Muscle of leg (tissue), 16 donors: ENCODE measurements around the gene MMRN1. TPM values are rescaled to one million over a fixed set of nuclear protein-coding genes. Genes with fewer than 3 reads are reported as not detected.

Source experiments
- DNase-seq: peaks from one replicate; pipeline ENCODE4 v3.0.0; 2013
- H3K27ac ChIP-seq: one replicate; pipeline ENCODE4 v1.5.1; 2013; ENCODE audit warnings: mild to moderate bottlenecking, low read length, control low read depth
- H3K27me3 ChIP-seq: one replicate; pipeline ENCODE4 v1.6.1; 2013; ENCODE audit warnings: low read length; ENCODE audit not compliant: control insufficient read depth, insufficient read depth
- H3K36me3 ChIP-seq: one replicate; pipeline ENCODE4 v1.6.1; 2013; ENCODE audit warnings: low read length; ENCODE audit not compliant: control insufficient read depth, insufficient read depth
- H3K4me1 ChIP-seq: one replicate; pipeline ENCODE4 v1.6.1; 2013; ENCODE audit warnings: low read length; ENCODE audit not compliant: control insufficient read depth, insufficient read depth
- H3K4me3 ChIP-seq: one replicate; pipeline ENCODE4 v1.5.1; 2013; ENCODE audit warnings: low read length, control low read depth
- H3K9me3 ChIP-seq: replicated peaks from 2 replicates; pipeline ENCODE4 v1.6.1; 2013; ENCODE audit warnings: low read depth, low read length; ENCODE audit not compliant: control insufficient read depth
- WGBS: methylation state at CpG from one replicate; pipeline ENCODE4 v1.1.5; 2013; ENCODE audit warnings: missing lambda C conversion rate; ENCODE audit not compliant: insufficient coverage; 5-methylcytosine and 5-hydroxymethylcytosine counted together
- long read RNA-seq, 11 donors: transcript quantifications; one replicate each; lab custom pipeline, GENCODE V29; 2026
- polyA plus RNA-seq, 8 donors: library from polyadenylated mRNA; unstranded; fragments of 120-200 nt; gene quantifications; one replicate each; pipeline versions ENCODE4 v1.2.1 to v1.2.3, GENCODE V29; 2013; ENCODE audit warnings: inconsistent platforms in 1 of 8, low replicate concordance in 1 of 8; ENCODE audit not compliant: insufficient read length in 8 of 8, insufficient read depth in 1 of 8
- total RNA-seq: library from RNA; stranded (reverse); fragments of 120-200 nt; gene quantifications from one replicate; pipeline ENCODE4 v1.2.4, GENCODE V29; 2013

The MMRN1 gene, protein sequence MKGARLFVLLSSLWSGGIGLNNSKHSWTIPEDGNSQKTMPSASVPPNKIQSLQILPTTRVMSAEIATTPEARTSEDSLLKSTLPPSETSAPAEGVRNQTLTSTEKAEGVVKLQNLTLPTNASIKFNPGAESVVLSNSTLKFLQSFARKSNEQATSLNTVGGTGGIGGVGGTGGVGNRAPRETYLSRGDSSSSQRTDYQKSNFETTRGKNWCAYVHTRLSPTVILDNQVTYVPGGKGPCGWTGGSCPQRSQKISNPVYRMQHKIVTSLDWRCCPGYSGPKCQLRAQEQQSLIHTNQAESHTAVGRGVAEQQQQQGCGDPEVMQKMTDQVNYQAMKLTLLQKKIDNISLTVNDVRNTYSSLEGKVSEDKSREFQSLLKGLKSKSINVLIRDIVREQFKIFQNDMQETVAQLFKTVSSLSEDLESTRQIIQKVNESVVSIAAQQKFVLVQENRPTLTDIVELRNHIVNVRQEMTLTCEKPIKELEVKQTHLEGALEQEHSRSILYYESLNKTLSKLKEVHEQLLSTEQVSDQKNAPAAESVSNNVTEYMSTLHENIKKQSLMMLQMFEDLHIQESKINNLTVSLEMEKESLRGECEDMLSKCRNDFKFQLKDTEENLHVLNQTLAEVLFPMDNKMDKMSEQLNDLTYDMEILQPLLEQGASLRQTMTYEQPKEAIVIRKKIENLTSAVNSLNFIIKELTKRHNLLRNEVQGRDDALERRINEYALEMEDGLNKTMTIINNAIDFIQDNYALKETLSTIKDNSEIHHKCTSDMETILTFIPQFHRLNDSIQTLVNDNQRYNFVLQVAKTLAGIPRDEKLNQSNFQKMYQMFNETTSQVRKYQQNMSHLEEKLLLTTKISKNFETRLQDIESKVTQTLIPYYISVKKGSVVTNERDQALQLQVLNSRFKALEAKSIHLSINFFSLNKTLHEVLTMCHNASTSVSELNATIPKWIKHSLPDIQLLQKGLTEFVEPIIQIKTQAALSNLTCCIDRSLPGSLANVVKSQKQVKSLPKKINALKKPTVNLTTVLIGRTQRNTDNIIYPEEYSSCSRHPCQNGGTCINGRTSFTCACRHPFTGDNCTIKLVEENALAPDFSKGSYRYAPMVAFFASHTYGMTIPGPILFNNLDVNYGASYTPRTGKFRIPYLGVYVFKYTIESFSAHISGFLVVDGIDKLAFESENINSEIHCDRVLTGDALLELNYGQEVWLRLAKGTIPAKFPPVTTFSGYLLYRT
- total RNA-seq (6.8 TPM), polyA plus RNA-seq (1 to 10 TPM; 1.4 to 8.8 (median 6.3) TPM)
- long read RNA-seq, donor 1 = 0 reads
- long read RNA-seq, donor 2 = 0 reads
- long read RNA-seq, donor 3, full-length matches to known transcripts = 1 of 1 reads
- long read RNA-seq, donor 3, partial matches to known transcripts = 0 of 1 reads
- long read RNA-seq, donor 3, other reads (novel, unspliced or antisense) = 0 of 1 reads
- long read RNA-seq, donor 4 = 0 reads
- long read RNA-seq, donor 5, partial matches to known transcripts = 6 of 6 reads
- long read RNA-seq, donor 5, other reads (novel, unspliced or antisense) = 0 of 6 reads
- long read RNA-seq, donor 6 = 0 reads
- long read RNA-seq, donor 7, full-length matches to known transcripts = 1 of 1 reads
- long read RNA-seq, donor 7, partial matches to known transcripts = 0 of 1 reads
- long read RNA-seq, donor 7, other reads (novel, unspliced or antisense) = 0 of 1 reads
- long read RNA-seq, donor 8 = 0 reads
- long read RNA-seq, donor 9 = 0 reads
- long read RNA-seq, donor 10 = 0 reads
- long read RNA-seq, donor 11 = 0 reads

DNA sequence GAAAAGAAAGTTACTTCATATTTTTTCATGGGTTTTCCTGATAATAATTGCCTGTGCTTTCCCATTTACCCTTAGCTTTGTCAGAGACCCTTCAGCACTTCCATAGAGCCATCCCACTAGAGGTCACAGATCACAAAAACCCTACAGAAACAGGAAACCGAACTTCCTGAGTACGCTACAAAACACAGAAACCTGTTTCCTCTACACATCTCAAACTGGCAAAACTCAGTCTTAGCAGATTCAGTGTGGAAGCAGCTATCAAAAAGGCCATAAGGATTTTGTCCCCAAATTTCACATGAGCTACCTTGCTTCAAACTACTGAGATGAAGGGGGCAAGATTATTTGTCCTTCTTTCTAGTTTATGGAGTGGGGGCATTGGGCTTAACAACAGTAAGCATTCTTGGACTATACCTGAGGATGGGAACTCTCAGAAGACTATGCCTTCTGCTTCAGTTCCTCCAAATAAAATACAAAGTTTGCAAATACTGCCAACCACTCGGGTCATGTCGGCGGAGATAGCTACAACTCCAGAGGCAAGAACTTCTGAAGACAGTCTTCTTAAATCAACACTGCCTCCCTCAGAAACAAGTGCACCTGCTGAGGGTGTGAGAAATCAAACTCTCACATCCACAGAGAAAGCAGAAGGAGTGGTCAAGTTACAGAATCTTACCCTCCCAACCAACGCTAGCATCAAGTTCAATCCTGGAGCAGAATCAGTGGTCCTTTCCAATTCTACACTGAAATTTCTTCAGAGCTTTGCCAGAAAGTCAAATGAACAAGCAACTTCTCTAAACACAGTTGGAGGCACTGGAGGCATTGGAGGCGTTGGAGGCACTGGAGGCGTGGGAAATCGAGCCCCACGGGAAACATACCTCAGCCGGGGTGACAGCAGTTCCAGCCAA is at the start of gene MMRN1:
TSS of gene MMRN1 (plus strand) at position 206 of the 902 bp plus-strand sequence. CDS start at position 324, 118 bp downstream.
- H3K36me3 ChIP-seq = no peaks in the 10 kb centered on the region
- no peak within 1 kb of the TSS for H3K27ac ChIP-seq
- H3K4me3 ChIP-seq = no peak within 1 kb of the TSS
- peak; percentile 22 for DNase-seq
- no peaks in the 10 kb centered on the region for H3K27me3 ChIP-seq
- H3K9me3 ChIP-seq = no peaks in the 10 kb centered on the region
- H3K4me1 ChIP-seq = no peaks in the 10 kb centered on the region
- 48% methylated on average over 5 of the region's 11 CpGs for WGBS

DNA sequence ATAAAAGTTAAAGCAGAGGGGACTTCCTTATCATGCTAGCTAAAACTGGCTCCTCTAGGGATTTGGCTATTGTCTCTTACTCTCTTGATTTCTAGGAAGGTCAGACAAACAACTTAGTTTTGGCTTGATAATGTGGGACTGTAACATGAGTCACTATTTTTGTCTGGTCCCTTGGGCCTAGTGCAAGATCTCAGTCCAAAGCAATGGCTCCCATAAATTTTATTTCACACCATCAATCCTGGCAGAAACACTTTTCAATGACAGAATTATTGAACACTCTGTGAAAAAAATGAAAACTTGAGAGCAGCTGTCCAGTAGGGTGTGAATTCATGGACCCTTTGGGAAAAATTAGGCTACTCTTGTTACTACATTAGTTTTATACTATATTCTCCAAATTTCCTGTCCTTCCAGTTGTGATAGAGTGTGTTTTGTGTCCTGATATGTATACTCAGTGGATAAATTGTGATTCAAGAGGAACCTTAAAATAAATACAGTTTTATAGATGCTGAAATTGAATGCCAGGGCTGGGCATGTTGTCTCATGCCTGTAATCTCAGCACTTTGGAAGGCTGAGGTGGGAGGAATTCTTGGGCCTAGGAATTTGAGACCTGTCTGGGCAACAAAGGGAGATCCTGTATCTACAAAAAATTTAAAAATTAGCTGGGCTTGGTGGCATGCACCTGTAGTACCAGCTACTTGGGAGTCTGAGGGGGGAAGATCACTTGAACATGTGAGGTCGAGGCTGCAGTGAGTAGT is 46.9 kb upstream of the MMRN1 start:
- no peaks in the 10 kb centered on the region for H3K27me3 ChIP-seq
- peaks cover 6% of the 10 kb centered on the region for H3K9me3 ChIP-seq
- no peak for DNase-seq
- H3K27ac ChIP-seq = no peak overlapping the region
- WGBS = no CpG with 5 or more reads among the region's 1 CpG
- H3K36me3 ChIP-seq = no peaks in the 10 kb centered on the region
- no peak overlapping the region for H3K4me3 ChIP-seq
- H3K4me1 ChIP-seq = no peaks in the 10 kb centered on the region

DNA sequence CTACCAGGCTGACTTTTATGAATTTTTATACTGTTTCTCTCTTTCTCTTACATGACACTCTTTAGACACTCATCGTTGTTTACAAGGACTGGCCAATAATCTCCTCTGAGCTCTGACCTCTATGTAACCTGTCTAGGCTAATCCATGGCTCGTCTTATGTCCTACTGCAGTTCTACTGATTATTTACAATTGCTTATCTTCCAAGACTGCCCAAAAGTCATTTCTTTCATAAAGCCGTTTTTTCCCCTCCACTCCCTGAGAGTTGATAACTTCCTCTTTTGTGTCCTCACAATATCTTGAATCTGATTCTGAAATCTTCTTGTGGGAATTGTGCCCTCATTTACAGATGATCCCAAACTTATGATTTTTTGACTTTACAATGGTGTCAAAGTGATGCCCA is 39.4 kb upstream of the MMRN1 start:
- no peaks in the 10 kb centered on the region for H3K4me1 ChIP-seq
- no peaks in the 10 kb centered on the region for H3K36me3 ChIP-seq
- 87% methylated on average over 2 of the region's 3 CpGs for WGBS
- no peak overlapping the region for H3K4me3 ChIP-seq
- H3K27ac ChIP-seq = no peak overlapping the region
- no peak for DNase-seq
- no peaks in the 10 kb centered on the region for H3K27me3 ChIP-seq
- H3K9me3 ChIP-seq = no peaks in the 10 kb centered on the region

DNA sequence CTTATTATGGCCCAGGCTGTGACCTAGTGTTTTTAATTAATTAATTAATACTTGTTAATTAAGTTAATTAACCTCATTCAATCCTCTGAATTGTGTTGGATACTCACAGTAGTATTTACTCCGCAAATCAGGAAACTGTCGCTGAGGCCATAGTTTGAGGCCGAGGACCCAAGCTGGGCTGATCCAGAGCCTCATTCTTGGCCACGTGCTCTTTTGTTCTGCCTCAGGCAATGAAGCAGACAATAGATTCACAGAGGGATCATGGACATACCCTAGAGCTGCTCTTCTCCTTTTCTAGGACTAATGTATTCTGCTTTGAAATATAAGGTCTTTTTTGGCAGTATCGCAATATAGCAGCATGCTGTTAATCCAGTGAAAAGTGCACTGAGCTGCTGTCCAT is 33.7 kb upstream of the MMRN1 start:
- Histone ChIP-seq H3K27ac (no peak overlapping the region), H3K9me3 (no peaks in the 10 kb centered on the region), H3K4me1 (no peaks in the 10 kb centered on the region), H3K4me3 (no peak overlapping the region), H3K36me3 (no peaks in the 10 kb centered on the region), H3K27me3 (no peaks in the 10 kb centered on the region)
- 20% methylated on average over 1 of the region's 5 CpGs for WGBS
- DNase-seq = no peak

DNA sequence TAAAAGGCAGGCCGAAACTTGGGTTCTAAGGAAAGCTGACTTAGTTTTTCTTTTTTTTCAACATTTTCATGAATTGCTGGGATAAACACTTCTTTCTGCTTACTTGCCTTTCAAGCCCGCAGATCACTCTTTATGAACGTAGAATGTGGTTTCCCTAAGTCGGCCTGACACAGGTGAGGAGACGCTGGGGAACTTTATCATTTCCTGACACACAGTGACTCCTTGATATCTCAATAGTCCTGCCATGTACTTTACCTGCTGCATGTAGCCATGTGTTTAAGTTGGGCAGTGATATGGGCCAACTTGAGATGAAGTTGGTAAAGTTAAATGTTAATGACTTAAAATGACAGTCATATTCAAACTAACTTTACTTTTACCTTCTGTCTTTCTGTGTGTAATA is 31.1 kb upstream of the MMRN1 start:
- DNase-seq = no peak
- no peak overlapping the region for H3K27ac ChIP-seq
- no peaks in the 10 kb centered on the region for H3K36me3 ChIP-seq
- WGBS = 62% methylated on average over 4 of the region's 5 CpGs
- no peaks in the 10 kb centered on the region for H3K9me3 ChIP-seq
- no peaks in the 10 kb centered on the region for H3K27me3 ChIP-seq
- no peak overlapping the region for H3K4me3 ChIP-seq
- no peaks in the 10 kb centered on the region for H3K4me1 ChIP-seq

DNA sequence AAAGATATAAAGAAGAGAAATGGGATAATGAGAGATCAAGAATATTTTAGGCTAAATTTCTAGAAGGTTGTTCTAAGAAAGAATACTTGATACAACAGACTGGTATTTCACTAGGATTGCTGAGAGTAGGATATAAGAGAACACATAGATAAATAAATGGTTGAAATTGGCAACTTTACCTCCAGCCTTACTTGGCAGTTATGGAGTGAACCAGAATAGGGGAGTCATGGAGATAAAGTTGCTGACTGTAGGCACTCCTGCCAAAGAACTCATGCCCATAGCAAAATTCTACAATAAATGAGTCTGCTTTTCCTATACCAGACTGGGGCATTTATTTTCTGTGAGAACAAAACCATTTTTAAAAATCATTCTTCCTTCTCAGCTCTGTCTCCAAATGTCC is 26.4 kb upstream of the MMRN1 start:
- H3K4me1 ChIP-seq = no peaks in the 10 kb centered on the region
- no peaks in the 10 kb centered on the region for H3K36me3 ChIP-seq
- H3K9me3 ChIP-seq = no peaks in the 10 kb centered on the region
- no peak overlapping the region for H3K27ac ChIP-seq
- no peaks in the 10 kb centered on the region for H3K27me3 ChIP-seq
- H3K4me3 ChIP-seq = no peak overlapping the region
- no peak for DNase-seq

DNA sequence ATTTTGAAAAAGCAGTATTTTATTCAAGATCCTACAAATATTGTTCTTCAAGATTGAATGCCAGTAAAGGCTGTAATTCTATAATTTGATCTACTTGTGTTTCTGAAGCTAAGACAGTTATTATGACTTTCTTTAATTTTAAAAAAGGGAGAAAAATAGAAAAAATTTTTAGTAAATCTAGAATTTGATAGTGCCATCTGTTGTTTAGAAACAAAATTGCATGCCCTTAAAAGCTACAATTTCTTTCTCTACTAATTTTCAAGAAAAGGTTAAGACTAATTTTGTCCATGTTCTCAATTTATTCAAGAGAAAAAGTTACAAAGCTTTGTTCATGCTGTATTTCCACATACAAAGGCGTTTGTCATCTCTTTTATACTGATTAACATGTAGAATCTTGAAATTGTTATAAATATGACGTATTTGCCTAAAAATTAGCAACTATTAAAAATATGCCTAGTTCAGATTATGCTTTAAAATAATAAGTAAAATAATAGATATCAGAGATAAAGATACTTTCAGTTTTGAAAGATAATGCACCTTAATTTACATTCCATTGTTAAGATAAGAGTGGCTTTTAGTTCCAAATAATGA is 25.6 kb upstream of the MMRN1 start:
- Histone ChIP-seq H3K4me3 (no peak overlapping the region), H3K9me3 (no peaks in the 10 kb centered on the region), H3K27me3 (no peaks in the 10 kb centered on the region), H3K27ac (no peak overlapping the region), H3K4me1 (no peaks in the 10 kb centered on the region), H3K36me3 (no peaks in the 10 kb centered on the region)
- DNase-seq = no peak
- WGBS = no CpG with 5 or more reads among the region's 2 CpGs

DNA sequence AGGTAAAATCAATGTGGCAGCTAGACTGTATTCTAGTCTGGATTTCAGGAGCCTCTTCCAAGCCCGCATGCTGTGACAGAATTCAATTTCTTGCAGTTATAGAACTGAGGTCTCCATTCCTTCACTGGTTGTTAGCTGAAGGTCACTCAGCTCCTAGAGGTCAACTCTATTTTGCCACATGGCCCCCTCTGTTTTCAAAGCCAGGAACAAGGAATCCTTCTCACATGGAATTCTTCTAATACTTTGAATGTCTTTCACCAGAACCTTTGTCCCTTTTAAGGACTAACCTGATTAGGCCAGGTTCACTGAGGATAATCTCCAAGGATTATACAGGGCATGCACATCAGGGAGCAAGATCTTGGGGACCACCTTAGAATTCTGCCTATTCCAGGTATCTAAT is 23.4 kb upstream of the MMRN1 start:
- Histone ChIP-seq H3K36me3 (no peaks in the 10 kb centered on the region), H3K4me1 (no peaks in the 10 kb centered on the region), H3K27me3 (no peaks in the 10 kb centered on the region), H3K4me3 (no peak overlapping the region), H3K9me3 (no peaks in the 10 kb centered on the region), H3K27ac (no peak overlapping the region)
- WGBS = 89% methylated on average over 1 of the region's 1 CpG
- DNase-seq = no peak
